Uterus (tissue), 2 donors: ENCODE measurements around the gene NKX2-2.

ENCODE experiments used
- CTCF ChIP-seq, 4 experiments: fragments of 200-600 bp in 2 of 4; fragments of 450-650 bp in 2 of 4; sonication (generic) in 2 of 4; IDR thresholded peaks; one replicate each; pipeline ENCODE4 v1.5.1; 2016 to 2019; ENCODE audit warnings: antibody characterized with exemption in 4 of 4, mild to moderate bottlenecking in 2 of 4, moderate library complexity in 1 of 4
- POLR2A ChIP-seq, 2 donors: fragments of 450-650 bp; IDR thresholded peaks; one replicate each; pipeline ENCODE4 v1.6.1; 2016; ENCODE audit warnings: antibody characterized with exemption in 2 of 2, mild to moderate bottlenecking in 1 of 2, moderate library complexity in 1 of 2

GRCh38 chr20:21527908-21528307, 14.0 kb upstream of the NKX2-2 start:
- TF ChIP-seq POLR2A (IDR thresholded peaks at IDR 0.05), result no peak
- TF ChIP-seq CTCF (IDR thresholded peaks at IDR 0.05), result no peak
